Measurements from ENCODE around the gene PCSK7.
"Not testable (repeated sequence)": the region's sequence is repeated elsewhere in the genome, so short reads cannot be mapped to it uniquely, and the experiment has no call there.

GRCh38 chr11:117264624-117265323 is 32.9 kb upstream of the PCSK7 start:
- TF ChIP-seq CTCF (IDR thresholded peaks at IDR 0.05; ENCODE audit: poor library complexity); EZH2 (IDR thresholded peaks at IDR 0.05; ENCODE audit: borderline replicate concordance): not testable (repeated sequence)

Data from hepatocyte (in vitro differentiated cells).